H1 (cell line): Measurements from ENCODE around the gene SLC5A9. TPM values are rescaled to one million over a fixed set of nuclear protein-coding genes. Genes with fewer than 3 reads are reported as not detected.

Experiments used
- CHD7 ChIP-seq: fragments of 300-600 bp; sonication (generic); IDR thresholded peaks from 2 replicates; pipeline ENCODE4 v1.7.1; 2012; ENCODE audit warnings: low read length, moderate library complexity, mild to moderate bottlenecking, inconsistent platforms; ENCODE audit not compliant: insufficient replicate concordance
- HDAC2 ChIP-seq, 2 experiments: fragments of 300-600 bp in 1 of 2; sonication (generic) in 1 of 2; IDR thresholded peaks; 2 replicates each; pipeline ENCODE4 v1.6.1; 2011 to 2012; ENCODE audit warnings: low read depth in 2 of 2, low read length in 2 of 2, mild to moderate bottlenecking in 2 of 2, moderate library complexity in 2 of 2, borderline replicate concordance in 1 of 2, inconsistent platforms in 1 of 2
- MAFK ChIP-seq: IDR thresholded peaks from 2 replicates; pipeline ENCODE4 v1.6.1; 2012; ENCODE audit warnings: low read depth, mild to moderate bottlenecking, improper control_type of control experiment, low read length
- POLR2A ChIP-seq, 2 experiments: IDR thresholded peaks; 1 replicate in 1 of 2; 2 replicates in 1 of 2; pipeline ENCODE4 v1.6.1; 2011; ENCODE audit warnings: low read depth in 2 of 2, low read length in 2 of 2, mild to moderate bottlenecking in 2 of 2; ENCODE audit errors: control extremely low read depth in 1 of 2
- RFX5 ChIP-seq: IDR thresholded peaks from 2 replicates; pipeline ENCODE4 v1.6.1; 2011; ENCODE audit warnings: low read depth, low read length, improper control_type of control experiment, borderline replicate concordance
- SIX5 ChIP-seq: IDR thresholded peaks from 2 replicates; pipeline ENCODE4 v1.6.1; 2011; ENCODE audit warnings: mild to moderate bottlenecking, low read depth, low read length
- polyA plus RNA-seq, 7 experiments: library from polyadenylated mRNA; depleted of rRNA in 3 of 7; stranded (reverse) in 5 of 7; unstranded in 2 of 7; fragments of >200 nt in 5 of 7; fragments of 200-250 nt in 2 of 7; gene quantifications; 1 replicate in 5 of 7; 2 replicates in 1 of 7; 4 replicates in 1 of 7; pipeline versions ENCODE4 v1.2.1 to v1.2.3, GENCODE V29; 2011 to 2013; ENCODE audit warnings: missing spikeins in 2 of 7, mixed read lengths in 2 of 7
- total RNA-seq: library from RNA; stranded (reverse); fragmentation: NEBNext Ultra II Directional; extraction: Animal tissue kit (Norgen Biotek cat#: 25700); gene quantifications from 2 replicates; pipeline ENCODE4 v1.2.1, GENCODE V29; 2021
- TF ChIP-seq, protein P1 (sequence below): IDR thresholded peaks from 2 replicates; pipeline ENCODE4 v1.6.1; 2012; ENCODE audit warnings: inconsistent platforms
- TF ChIP-seq, protein P2 (sequence below): IDR thresholded peaks from 2 replicates; pipeline ENCODE4 v1.6.1; 2012; ENCODE audit warnings: inconsistent platforms

The SLC5A9 gene
- total and polyA plus RNA-seq, 2 of the 8 experiments (the other 6 are each of a cell fraction or from before 2014, with no cell fraction given) = 0.03 TPM; not detected in 1

- no peak for TF ChIP-seq CHD7
- no peak for TF ChIP-seq SIX5
- no peak for TF ChIP-seq MAFK
- no peak for TF ChIP-seq RFX5
- TF ChIP-seq HDAC2 (IDR thresholded peaks at IDR 0.05; ENCODE audit: borderline replicate concordance in 1 of 2, low read depth in 2 of 2, low read length in 2 of 2) = no peak
- no peak for TF ChIP-seq POLR2A (IDR thresholded peaks at IDR 0.05; ENCODE audit: control extremely low read depth in 1 of 2, low read depth in 2 of 2, low read length in 2 of 2)
- TF ChIP-seq, protein P1, sequence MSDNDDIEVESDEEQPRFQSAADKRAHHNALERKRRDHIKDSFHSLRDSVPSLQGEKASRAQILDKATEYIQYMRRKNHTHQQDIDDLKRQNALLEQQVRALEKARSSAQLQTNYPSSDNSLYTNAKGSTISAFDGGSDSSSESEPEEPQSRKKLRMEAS = no peak
- TF ChIP-seq, protein P2, sequence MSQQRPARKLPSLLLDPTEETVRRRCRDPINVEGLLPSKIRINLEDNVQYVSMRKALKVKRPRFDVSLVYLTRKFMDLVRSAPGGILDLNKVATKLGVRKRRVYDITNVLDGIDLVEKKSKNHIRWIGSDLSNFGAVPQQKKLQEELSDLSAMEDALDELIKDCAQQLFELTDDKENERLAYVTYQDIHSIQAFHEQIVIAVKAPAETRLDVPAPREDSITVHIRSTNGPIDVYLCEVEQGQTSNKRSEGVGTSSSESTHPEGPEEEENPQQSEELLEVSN = no peak
Observed at GRCh38 chr1:48207131-48207530, 15.4 kb upstream of the SLC5A9 start (continued).
